Fibroblast of upper back skin (primary cell): ENCODE measurements around the gene TSPAN18.

Experiments
- DNase-seq: peaks from one replicate; pipeline ENCODE4 v3.0.0-alpha.2; 2013

The TSPAN18 gene

GRCh38 chr11:44950031-44950624 is 223.4 kb downstream of the TSPAN18 start:
- DNase-seq, result no peak

- peak; percentile 65 for DNase-seq
These were observed 224.1 kb downstream of the TSPAN18 start, which contains the start of gene TP53I11 for GRCh38 chr11:44950625-44951476. TSS of gene TP53I11 (minus strand) at chr11:44950883. CDS start at chr11:44938335, 12,548 bp downstream.

- DNase-seq, result no peak
These were observed 225.3 kb downstream of the TSPAN18 start for GRCh38 chr11:44952082-44952481.

- DNase-seq, result no peak
These were observed 225.9 kb downstream of the TSPAN18 start for GRCh38 chr11:44952500-44953260.

- no peak for DNase-seq
These were observed 227.5 kb downstream of the TSPAN18 start for GRCh38 chr11:44954051-44954906.

GRCh38 chr11:44955015-44955738 is 228.4 kb downstream of the TSPAN18 start:
- peak; percentile 83 for DNase-seq

- DNase-seq, result no peak
These were observed 230.3 kb downstream of the TSPAN18 start for GRCh38 chr11:44957040-44957515.

GRCh38 chr11:44957776-44958564 is 231.2 kb downstream of the TSPAN18 start:
- DNase-seq, result no peak

- DNase-seq, result no peak
These were observed 232.3 kb downstream of the TSPAN18 start for GRCh38 chr11:44959064-44959463.

- DNase-seq, result no peak
These were observed 233.6 kb downstream of the TSPAN18 start for GRCh38 chr11:44960200-44960845.

GRCh38 chr11:44962464-44962863 is 235.7 kb downstream of the TSPAN18 start:
- DNase-seq, result no peak

GRCh38 chr11:44963136-44963535 is 236.4 kb downstream of the TSPAN18 start:
- no peak for DNase-seq

GRCh38 chr11:44963948-44964347 is 237.2 kb downstream of the TSPAN18 start:
- DNase-seq, result no peak

GRCh38 chr11:44964526-44965209 is 237.9 kb downstream of the TSPAN18 start:
- no peak for DNase-seq

GRCh38 chr11:44966694-44967093 is 239.9 kb downstream of the TSPAN18 start:
- DNase-seq, result no peak

GRCh38 chr11:44967930-44968496 is 241.3 kb downstream of the TSPAN18 start:
- DNase-seq, result no peak

- DNase-seq, result no peak
These were observed 241.7 kb downstream of the TSPAN18 start for GRCh38 chr11:44968510-44968909.

- no peak for DNase-seq
These were observed 243.0 kb downstream of the TSPAN18 start for GRCh38 chr11:44969651-44970252.

- DNase-seq, result no peak
These were observed 243.5 kb downstream of the TSPAN18 start for GRCh38 chr11:44970293-44970692.
